ENCODE data around the gene ZNF556.

- TF ChIP-seq CTCF (conservative IDR thresholded peaks at IDR 0.05; ENCODE audit: low read length) (no peak), EZH2phosphoT487 (IDR thresholded peaks at IDR 0.05; ENCODE audit: borderline replicate concordance, low read depth, low read length) (no peak)
These were observed 18.5 kb upstream of the ZNF556 start for GRCh38 chr19:2848616-2849015.

Data from OCI-LY7 (cell line).